Stimulated activated CD4-positive, alpha-beta T cell treated with anti-CD3 and anti-CD28 coated beads, Interleukin-12 subunit alpha, Interleukin-12 subunit beta, amount 100 ng/mL, for 48 hours (primary cell): ENCODE data around the gene PICK1.
"Not testable (repeated sequence)": the region's sequence is repeated elsewhere in the genome, so short reads cannot be mapped to it uniquely, and the experiment has no call there.

Source experiments
- DNase-seq, 3 donors: peaks; one replicate each; pipeline ENCODE4 v3.0.0-alpha.2; 2020; ENCODE audit warnings: low read depth in 2 of 3, low spot score in 1 of 3

PICK1 gene

GRCh38 chr22:38073150-38074130 is 16.2 kb downstream of the PICK1 start:
- DNase-seq, result no peak

DNA sequence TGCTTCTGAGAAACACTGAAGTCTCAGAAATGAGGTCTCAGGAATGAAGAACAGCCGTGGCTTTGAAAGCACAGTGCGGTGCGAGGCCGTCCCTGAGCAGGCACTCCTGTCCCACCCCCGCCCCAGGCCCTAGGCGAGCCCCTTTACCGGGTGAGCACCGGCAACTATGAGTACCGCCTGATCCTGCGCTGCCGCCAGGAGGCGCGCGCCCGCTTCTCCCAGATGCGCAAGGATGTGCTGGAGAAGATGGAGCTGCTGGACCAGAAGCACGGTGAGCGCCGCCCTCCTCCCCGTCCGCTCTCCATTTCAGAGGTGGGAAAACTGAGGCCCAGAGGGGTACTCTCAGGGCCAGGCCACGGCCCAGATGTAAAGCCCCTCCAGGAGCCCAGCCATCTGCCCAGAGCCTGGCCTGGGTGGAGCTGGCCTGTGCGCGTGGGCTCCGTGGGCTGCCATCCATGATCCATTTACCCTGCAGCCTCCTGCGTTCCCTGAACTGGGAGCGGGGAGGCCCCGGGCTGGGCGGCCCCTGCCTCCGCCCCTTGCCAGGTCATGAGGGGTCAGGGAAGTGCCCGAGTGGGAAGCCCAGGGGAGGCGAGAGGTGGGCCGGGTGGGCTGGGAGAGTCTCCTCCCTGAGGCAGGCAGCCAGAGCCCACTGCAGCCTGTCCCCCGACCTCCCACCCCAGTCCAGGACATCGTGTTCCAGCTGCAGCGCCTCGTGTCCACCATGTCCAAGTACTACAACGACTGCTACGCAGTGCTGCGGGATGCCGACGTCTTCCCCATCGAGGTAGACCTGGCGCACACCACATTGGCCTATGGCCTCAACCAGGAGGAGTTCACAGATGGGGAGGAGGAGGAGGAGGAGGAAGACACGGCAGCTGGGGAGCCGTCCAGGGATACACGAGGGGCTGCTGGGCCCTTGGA is 17.2 kb downstream of the PICK1 start:
- DNase-seq, result no peak

DNA sequence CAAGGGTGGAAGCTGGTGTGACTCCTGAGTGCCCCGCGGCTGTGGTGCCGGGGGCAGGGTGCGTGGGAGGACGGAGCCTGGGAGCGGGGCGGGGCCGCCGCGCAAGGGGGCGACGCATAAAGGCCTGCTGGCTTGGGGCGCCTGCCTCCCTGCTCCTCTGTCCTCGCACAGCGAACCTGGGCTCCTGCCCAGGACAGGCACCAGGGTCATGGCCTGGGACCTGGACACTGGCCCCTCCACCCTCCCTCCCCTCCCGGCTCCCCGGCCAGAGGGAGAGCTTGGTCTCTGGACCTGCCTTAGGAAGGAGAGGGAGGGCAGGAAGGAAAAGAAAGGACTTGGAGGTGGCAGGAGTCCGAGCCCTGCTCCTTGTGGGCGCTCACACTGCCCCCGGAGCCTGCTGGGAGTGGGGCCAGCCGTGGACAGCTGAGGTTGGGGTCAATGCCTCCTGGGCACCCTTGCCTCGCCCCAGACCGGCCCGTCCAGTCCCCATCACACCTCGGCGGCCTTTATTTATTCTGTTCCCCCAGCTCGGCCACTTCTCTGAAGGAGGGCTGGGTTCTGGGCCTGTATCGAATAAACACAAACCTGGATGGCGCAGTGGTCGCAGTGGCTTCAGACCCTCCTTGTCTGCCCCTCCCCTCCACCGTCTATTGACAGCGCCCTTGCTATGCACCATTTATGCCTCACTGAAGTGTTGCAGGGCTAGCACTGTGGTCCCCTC is 18.1 kb downstream of the PICK1 start:
- no peak for DNase-seq

DNA sequence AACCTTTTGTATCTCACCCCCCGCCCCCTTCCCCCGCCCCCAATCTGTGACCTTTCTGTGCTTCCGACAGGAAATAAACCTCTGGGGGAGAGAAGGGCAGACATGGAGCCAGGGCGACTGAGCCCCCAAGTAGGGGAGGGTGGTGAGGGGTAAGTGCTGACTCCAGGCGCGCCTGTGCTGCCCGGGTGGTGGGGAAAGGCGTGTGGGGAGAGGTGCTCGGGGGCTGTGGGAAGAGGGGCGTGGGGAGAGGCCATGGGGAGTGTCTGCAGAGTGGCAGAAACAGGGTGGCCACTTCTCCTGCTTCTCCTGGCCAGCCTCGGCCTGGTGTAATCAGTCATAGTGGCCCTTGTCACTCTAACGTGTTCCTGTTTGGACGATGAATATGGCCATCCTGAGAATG is 18.8 kb downstream of the PICK1 start:
- no peak for DNase-seq

- DNase-seq, result no peak
Observed at GRCh38 chr22:38077096-38077495, 19.9 kb downstream of the PICK1 start.

DNA sequence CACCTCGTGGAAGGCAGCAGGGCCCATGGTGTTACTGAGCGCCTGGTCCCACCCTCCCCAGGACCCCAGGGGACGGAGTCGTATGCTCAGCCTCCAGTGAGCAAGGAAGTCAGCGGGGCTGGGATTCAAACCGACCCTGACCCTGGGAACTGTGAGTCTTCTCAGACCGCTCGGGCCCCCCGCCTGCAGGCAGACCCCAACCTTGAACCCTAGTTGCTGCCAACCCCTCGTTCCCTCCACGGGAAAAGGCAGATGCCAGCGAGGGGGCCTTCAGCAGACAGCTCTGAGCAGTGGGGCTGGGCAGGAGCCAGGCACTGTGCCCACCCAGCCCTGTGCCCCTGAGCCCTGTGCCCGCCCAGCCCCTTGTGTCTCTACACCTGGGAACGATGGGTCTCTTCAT is 20.4 kb downstream of the PICK1 start:
- DNase-seq, result no peak

DNA sequence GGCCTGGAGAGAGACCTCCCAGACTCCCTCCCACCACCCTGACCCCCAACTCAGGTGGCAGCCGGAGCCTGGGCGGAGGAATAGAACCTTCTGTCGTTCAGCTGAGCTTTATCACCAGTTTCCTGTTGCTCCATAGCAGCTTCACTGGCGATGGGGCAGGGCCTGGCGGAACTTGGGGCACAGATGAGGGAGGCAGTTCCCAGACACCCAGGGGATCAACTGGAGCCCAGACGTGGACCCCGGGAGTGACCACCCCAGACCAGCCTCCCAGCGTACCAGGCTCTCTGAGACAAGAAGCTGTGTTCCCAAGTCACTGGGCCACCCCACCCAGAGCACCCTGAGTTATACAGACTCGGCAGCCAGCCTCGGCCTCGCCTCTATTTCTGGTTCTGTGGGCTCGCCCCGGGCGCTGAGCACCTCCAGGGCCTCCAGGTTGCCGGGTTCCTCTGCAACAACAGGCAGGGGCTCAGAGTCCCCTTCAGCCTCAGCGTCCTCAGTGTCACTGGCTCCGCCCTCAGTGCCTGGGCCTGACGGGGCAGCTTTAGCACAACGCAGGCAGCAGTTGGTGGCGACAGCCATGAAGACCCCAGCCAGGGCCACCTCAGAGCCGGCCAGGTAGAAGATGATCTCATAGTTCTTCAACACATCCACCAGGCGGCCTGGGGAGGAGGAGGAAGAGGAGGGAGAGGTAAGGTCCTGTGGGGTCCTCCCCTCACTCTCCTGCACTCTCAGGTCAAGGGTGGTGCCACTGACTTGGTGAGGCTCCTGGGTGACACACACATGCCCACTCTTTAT is 21.0 kb downstream of the PICK1 start:
- DNase-seq, result no peak

- not testable (repeated sequence) for DNase-seq
Observed at GRCh38 chr22:38079208-38079607, 22.0 kb downstream of the PICK1 start.

DNA sequence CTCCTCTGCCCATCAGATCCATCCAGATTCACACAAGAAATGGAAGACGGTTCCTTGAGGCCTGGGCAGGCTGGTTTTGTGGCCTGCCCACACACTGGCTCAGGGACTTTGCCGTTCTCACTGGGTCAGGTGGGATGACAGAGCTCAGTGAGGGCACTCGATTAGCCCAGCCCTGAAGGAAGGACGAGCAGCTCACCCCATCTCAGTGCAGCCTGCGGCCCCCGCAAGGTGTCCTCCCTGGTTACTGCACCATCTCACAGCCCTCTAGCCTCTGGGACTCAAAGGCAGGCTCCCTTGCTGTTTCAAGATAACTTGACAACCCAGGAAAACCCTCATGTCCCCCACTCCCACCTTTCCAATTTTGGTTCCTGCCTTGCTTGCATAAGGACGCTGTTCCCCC is 22.6 kb downstream of the PICK1 start:
- no peak for DNase-seq

DNA sequence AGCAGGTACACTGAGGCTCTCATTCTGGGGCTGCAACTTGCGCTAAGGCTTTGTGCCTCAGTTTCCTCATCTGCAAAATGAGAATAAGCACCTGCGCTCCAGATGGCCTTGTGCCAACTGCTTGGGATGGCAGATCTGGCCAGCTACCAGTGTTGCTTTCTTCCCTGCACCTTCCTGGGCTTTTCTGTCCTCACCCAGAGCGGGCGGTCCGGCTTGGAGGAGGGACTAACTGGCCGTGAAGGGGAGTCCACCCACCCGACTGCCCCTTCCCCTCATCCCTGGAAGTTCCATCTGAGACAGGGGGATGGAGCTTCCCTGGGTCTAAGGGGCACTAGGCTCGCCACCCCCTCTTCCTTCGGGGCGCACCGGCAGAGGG is 23.3 kb downstream of the PICK1 start:
- no peak for DNase-seq

DNA sequence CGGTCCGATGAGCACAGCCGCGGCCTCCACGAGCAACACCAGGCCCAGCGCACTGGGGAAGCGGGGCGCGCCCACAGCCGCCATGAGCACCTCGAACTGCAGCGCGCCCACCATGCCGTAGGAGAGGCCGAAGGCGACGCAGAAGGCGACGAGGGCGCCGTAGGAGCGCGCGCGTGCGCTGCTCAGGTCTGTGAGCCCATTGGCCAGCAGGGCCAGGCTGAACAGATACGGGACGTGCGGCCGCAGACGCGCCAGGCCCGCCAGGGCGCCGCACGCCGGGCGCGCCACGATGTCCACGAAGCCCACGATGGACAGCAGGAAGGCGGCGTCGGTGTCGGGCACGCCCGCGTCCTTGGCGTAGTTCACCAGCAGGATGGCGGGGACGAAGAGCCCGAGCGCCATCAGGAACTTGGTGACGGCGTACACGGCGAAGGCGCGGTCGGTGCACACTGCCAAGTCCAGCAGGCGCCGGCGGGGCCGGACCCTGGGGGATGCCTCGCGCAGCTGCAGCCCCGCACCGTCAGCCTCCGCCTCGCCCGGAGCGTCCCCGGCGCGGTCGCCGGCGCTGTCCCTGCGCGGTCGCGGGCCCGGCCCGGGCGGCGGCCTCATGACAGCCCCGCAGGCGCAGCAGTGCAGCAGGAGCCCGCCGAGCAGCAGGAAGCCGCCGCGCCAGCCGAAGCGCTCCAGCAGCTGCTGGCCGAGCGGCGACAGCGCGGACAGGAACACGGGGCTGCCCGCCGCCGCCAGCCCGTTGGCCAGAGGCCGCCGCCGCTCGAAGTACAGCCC is 23.8 kb downstream of the PICK1 start:
- no peak for DNase-seq

DNA sequence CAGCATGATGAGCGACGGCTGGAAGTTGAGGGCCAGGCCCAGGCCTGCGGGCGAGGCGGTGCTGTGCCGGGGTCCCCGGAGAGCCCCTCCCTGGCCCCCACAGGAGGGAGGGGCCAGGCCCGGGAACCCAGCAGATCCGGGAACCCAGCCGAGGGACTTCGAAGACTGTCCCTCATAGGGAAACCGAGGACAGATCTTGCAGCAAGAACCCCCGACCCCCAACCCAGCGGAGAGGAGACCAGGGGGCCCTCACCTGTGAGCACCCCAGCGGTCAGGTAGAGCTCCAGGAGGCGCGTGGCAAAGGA is 24.4 kb downstream of the PICK1 start:
- DNase-seq, result no peak

GRCh38 chr22:38081941-38082828 is 25.0 kb downstream of the PICK1 start:
- no peak for DNase-seq

DNA sequence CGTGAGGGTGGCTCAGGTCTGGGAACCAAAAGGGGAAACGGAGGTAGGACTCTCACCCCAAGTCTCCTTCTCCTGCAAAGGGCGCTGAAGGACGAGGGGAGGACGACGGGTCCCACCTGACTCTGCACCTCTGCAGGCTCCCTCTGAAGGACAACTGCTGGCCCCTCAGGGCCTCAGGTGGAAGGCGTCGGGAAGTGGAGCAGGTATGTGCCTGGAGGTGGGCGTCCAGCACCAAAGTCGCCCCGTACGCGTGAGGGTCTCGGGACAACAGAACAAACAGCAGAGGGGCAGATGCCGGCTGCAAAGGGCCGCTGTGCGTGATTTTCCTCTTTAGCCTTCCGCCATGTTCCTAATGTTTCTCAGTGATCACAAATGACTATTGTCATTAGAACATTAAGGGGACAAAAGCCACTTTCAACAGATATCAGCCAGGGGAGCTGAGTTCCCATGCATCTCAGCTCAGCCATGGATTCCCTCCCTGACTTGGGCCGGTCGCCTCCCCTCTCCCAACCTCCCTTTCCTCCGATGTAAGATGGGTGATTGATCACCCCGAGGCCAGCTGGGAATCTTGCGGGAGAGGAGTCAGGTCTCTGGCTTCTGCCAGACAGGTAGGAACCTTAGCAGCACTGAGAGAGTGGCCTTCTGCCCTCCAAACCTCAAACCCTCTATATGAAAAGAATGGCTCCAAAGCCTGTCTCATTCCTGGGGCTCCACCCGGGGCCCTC is 25.9 kb downstream of the PICK1 start:
- DNase-seq, result no peak

DNA sequence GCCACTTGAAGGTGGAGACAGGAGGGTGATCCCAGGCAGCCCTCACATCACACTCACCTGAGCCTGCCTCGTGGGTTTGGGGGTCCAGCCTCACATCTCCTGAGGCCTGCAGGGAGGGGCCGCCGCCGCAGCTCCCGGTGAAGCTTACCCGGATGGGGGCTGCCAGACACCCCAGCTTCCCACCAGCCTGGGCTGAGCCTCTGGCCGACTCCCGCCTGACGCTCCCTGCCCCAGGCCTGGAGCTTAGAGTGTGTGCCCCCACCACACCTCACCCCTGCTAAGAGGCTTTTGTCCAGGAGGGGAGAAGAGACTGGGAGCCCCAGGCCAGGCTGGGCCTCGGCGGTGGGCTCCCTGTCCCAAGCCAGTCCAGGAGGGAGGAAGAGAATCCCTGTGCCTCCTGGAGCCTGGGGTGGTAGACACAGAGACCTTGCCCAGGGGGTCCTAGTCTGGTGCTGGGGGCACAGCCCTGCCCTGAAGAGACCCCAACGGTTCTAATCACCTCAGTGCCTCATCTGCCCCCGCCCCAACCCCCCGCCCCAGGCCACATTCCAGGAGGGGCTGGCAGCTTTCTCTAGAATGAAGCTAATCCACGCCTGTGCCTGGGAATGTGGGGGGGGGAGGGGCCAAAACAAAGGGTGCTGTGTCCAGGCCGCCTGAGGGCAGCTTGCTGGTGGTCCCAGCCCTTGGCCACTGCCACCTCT is 26.9 kb downstream of the PICK1 start, which contains the start of gene SLC16A8:
Gene SLC16A8 (minus strand): TSS at position 254 of the 701 bp plus-strand sequence. CDS start 1,311 bp downstream, outside the sequence.
- DNase-seq, result no peak

DNA sequence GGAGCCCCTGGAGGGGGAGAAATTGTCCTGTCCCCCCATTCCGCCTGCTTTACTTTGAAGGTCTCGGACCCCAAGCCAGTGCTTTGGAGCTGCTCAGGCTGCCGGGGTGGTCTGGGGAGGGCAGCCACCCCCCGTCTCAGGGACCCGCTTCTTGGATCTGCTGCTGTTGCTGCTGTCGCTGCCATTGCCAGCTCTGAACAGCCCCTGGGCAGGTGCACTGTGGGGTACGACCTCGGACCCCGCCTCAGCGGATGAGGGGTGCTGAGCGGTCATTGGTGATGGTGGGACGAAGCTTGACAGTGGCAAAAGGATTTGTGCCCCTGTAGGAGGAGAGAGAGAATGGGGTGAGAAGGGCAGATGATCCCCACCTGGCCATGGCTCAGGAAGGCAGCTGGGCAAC is 27.9 kb downstream of the PICK1 start:
- no peak for DNase-seq

DNA sequence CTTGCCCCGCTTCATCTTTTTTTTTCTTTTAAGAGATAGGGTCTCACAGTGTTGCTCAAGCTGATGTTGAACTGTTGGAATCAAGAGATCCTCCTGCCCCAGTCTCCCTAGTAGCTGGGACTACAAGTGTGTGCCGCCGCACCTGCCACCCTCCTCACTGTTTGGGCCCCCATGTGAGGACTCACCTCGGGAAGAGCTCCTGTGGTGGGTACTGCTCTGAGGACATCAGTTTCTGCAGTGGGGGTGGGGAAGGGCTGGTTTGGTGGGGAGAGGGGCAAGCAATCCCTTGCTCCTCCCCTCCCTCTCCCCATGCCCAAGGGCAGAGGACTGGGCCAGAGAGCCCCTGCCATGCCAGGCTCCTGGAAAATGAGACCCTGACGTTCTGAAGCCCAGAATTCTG is 28.3 kb downstream of the PICK1 start:
- no peak for DNase-seq
